Measurements from ENCODE around the gene TLE3. TPM values are rescaled to one million over a fixed set of nuclear protein-coding genes. Genes with fewer than 3 reads are reported as not detected.

The TLE3 gene
- polyA plus RNA-seq, 1 donor (not counting 4 experiments of a cell fraction or from before 2014, with no cell fraction given) = 8.3 TPM

DNA sequence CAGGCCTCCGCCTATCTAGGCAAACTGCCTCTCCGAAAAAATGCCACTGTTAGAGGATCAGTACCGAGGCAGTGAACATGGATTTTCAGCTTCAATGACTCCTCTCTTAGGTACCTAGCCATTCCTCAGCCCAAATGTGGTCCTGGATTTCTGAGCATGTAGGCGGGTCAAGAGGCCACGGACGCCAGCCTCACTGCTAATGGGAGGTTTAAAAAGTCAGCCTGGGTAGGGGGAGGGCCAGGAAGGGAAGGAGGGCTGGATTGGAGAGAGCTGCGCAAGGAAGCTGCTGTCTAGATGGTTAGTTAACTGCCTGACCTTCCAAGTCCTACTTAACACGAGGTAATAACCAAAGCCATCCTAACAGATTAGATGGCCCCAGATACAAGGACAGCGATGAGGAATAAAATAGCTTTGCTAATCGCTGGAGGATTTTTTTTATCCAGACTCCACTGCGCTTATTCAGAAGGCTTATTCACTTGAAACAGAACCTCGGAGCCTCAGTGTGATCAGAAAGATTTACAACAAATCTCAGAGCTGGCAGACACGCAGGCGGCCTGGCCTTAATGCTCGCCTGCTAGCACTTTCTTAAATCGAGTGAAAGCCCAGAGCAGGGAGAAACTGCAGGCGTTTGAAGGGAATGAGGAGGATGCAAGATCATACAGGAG, 34.3 kb downstream of the TLE3 start:
- Histone ChIP-seq H3K36me3 (ENCODE audit: control insufficient read depth in 2 of 2, extremely low read depth in 1 of 2, insufficient read depth in 2 of 2, low read length in 2 of 2) (peaks cover 31 to 50% of the 10 kb centered on the region in 2 experiments), H2AFZ (ENCODE audit: control insufficient read depth, low read length) (no peak overlapping the region)

DNA sequence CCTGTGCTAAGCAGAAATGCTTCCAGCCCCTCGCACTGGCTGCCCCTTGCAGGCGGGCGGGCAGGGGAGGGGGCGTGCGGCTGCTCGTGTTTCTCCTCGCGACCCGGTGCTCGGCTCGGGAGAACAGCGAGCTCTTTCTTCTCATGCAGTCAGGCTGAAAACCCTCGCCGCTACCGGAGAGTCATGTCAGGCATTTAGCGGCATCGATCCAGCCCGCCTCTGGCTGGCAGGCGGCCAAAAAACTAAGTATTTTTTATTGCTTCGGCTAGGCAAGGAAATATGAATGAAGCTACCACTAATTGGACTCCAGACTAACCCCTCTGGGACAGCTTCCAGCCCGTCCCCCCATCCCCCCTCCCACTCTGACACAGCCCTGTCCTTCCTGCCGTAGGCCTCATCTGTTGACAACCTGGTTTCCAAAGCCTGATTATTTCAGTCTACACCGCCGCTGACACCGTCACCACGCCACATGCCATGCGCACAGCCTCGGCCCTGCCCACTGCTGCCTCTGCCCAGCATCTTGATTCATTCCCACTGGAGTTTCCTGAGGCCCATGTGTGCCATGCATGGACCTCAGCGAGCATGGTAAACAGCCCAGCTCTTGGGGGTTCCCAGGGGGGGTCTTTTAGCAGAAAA, 35.3 kb downstream of the TLE3 start:
- Histone ChIP-seq H3K36me3 (ENCODE audit: control insufficient read depth in 2 of 2, extremely low read depth in 1 of 2, insufficient read depth in 2 of 2, low read length in 2 of 2) (peaks cover 32 to 55% of the 10 kb centered on the region in 2 experiments), H3K27me3 (ENCODE audit: control insufficient read depth, extremely low read depth, insufficient read depth, low read length) (no peaks in the 10 kb centered on the region), H3K9me1 (ENCODE audit: control insufficient read depth, extremely low read depth, insufficient read depth, low read length) (no peaks in the 10 kb centered on the region), H3K4me2 (ENCODE audit: control insufficient read depth, extremely low read depth, insufficient read depth, low read depth, low read length) (no peak overlapping the region), H3K4me3 (ENCODE audit: control insufficient read depth in 2 of 3, extremely low read depth in 1 of 3, insufficient read depth in 2 of 3, low read depth in 1 of 3, low read length in 3 of 3) (no peak overlapping the region), H3K27ac (ENCODE audit: control insufficient read depth, insufficient read depth, low read length) (no peak overlapping the region), H4K20me1 (ENCODE audit: control insufficient read depth, extremely low read depth, insufficient read depth, low read length) (no peaks in the 10 kb centered on the region), H3K9me3 (ENCODE audit: control insufficient read depth, low read depth, low read length) (no peaks in the 10 kb centered on the region), H3K4me1 (ENCODE audit: control insufficient read depth, extremely low read depth, insufficient read depth, low read length) (no peaks in the 10 kb centered on the region), H2AFZ (ENCODE audit: control insufficient read depth, low read length) (no peak overlapping the region), H3K79me2 (ENCODE audit: control insufficient read depth, insufficient read depth, low read length) (no peaks in the 10 kb centered on the region), H3K9ac (ENCODE audit: control insufficient read depth, extremely low read depth, insufficient read depth, low read length) (no peak overlapping the region)
- dilution Hi-C loops (cut with MboI; ENCODE audit: extremely low pct_ligation_motif_present, low sequenced_read_pairs) = no loop called here
- DNase-seq (ENCODE audit: low read depth, low spot score) (no peak), FAIRE-seq (no peak)
- TF ChIP-seq EZH2 (IDR thresholded peaks at IDR 0.05; ENCODE audit: low read length) = no peak
- TF ChIP-seq, protein P1, sequence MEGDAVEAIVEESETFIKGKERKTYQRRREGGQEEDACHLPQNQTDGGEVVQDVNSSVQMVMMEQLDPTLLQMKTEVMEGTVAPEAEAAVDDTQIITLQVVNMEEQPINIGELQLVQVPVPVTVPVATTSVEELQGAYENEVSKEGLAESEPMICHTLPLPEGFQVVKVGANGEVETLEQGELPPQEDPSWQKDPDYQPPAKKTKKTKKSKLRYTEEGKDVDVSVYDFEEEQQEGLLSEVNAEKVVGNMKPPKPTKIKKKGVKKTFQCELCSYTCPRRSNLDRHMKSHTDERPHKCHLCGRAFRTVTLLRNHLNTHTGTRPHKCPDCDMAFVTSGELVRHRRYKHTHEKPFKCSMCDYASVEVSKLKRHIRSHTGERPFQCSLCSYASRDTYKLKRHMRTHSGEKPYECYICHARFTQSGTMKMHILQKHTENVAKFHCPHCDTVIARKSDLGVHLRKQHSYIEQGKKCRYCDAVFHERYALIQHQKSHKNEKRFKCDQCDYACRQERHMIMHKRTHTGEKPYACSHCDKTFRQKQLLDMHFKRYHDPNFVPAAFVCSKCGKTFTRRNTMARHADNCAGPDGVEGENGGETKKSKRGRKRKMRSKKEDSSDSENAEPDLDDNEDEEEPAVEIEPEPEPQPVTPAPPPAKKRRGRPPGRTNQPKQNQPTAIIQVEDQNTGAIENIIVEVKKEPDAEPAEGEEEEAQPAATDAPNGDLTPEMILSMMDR (optimal IDR thresholded peaks at IDR 0.05 in 1 of 3, IDR thresholded peaks at IDR 0.05 in 1 of 3, conservative IDR thresholded peaks at IDR 0.05 in 1 of 3; ENCODE audit: extremely low read depth in 1 of 3, insufficient read depth in 2 of 3, low read length in 3 of 3) = no peak

More for the DNA sequence above, 34.3 kb downstream of the TLE3 start:
- TF ChIP-seq, protein P1 (optimal IDR thresholded peaks at IDR 0.05 in 1 of 3, IDR thresholded peaks at IDR 0.05 in 1 of 3, conservative IDR thresholded peaks at IDR 0.05 in 1 of 3; ENCODE audit: extremely low read depth in 1 of 3, insufficient read depth in 2 of 3, low read length in 3 of 3) = no peak
- no peak for TF ChIP-seq EZH2 (IDR thresholded peaks at IDR 0.05; ENCODE audit: low read length)
- Histone ChIP-seq H3K79me2 (ENCODE audit: control insufficient read depth, insufficient read depth, low read length) (no peaks in the 10 kb centered on the region), H3K4me2 (ENCODE audit: control insufficient read depth, extremely low read depth, insufficient read depth, low read depth, low read length) (no peak overlapping the region), H3K9me3 (ENCODE audit: control insufficient read depth, low read depth, low read length) (no peaks in the 10 kb centered on the region), H3K27me3 (ENCODE audit: control insufficient read depth, extremely low read depth, insufficient read depth, low read length) (no peaks in the 10 kb centered on the region), H3K9me1 (ENCODE audit: control insufficient read depth, extremely low read depth, insufficient read depth, low read length) (no peaks in the 10 kb centered on the region), H3K27ac (ENCODE audit: control insufficient read depth, insufficient read depth, low read length) (no peak overlapping the region), H3K9ac (ENCODE audit: control insufficient read depth, extremely low read depth, insufficient read depth, low read length) (no peak overlapping the region), H3K4me1 (ENCODE audit: control insufficient read depth, extremely low read depth, insufficient read depth, low read length) (no peaks in the 10 kb centered on the region), H3K4me3 (ENCODE audit: control insufficient read depth in 2 of 3, extremely low read depth in 1 of 3, insufficient read depth in 2 of 3, low read depth in 1 of 3, low read length in 3 of 3) (no peak overlapping the region), H4K20me1 (ENCODE audit: control insufficient read depth, extremely low read depth, insufficient read depth, low read length) (no peaks in the 10 kb centered on the region)
- dilution Hi-C loops (cut with MboI; ENCODE audit: extremely low pct_ligation_motif_present, low sequenced_read_pairs) = no loop called here
- FAIRE-seq (no peak), DNase-seq (ENCODE audit: low read depth, low spot score) (no peak)
